Natural killer cell (primary cell): Measurements from ENCODE around the gene OTOP2. TPM values are rescaled to one million over a fixed set of nuclear protein-coding genes. Genes with fewer than 3 reads are reported as not detected.

Experiments
- ATAC-seq, 3 donors: fragments of 150-1000 bp in 2 of 3; fragments of 200-7000 bp in 1 of 3; cut with Tn5 transposase; 1 replicate in 1 of 3; 2 replicates in 2 of 3; pipeline ENCODE4 v1.10.0; 2021; ENCODE audit warnings: mild to moderate bottlenecking in 2 of 3, moderate library complexity in 2 of 3
- DNase-seq, 2 donors: peaks; one replicate each; pipeline versions ENCODE4 v3.0.0 to v3.0.0-alpha.2; 2013 to 2021; ENCODE audit warnings: mixed read lengths in 1 of 2
- H3K27ac ChIP-seq: one replicate; pipeline ENCODE4 v1.5.1; 2013; ENCODE audit warnings: mild to moderate bottlenecking, low read length
- H3K27me3 ChIP-seq: one replicate; pipeline ENCODE4 v1.6.1; 2013; ENCODE audit warnings: low read length; ENCODE audit not compliant: control insufficient read depth, insufficient read depth
- H3K36me3 ChIP-seq: one replicate; pipeline ENCODE4 v1.6.1; 2013; ENCODE audit warnings: low read length; ENCODE audit not compliant: control insufficient read depth, insufficient read depth
- H3K4me1 ChIP-seq: one replicate; pipeline ENCODE4 v1.6.1; 2013; ENCODE audit warnings: low read length; ENCODE audit not compliant: control insufficient read depth, insufficient read depth
- H3K4me3 ChIP-seq: one replicate; pipeline ENCODE4 v1.5.1; 2013; ENCODE audit warnings: low read length
- H3K9me3 ChIP-seq: one replicate; pipeline ENCODE4 v1.6.1; 2013; ENCODE audit warnings: low read length; ENCODE audit not compliant: control insufficient read depth, insufficient read depth
- H3K27ac Mint-ChIP-seq, 2 donors: one replicate each; pipeline ENCODE4 v1.8.0; 2022; ENCODE audit warnings: mild to moderate bottlenecking in 2 of 2, mixed read lengths in 2 of 2, moderate library complexity in 1 of 2
- H3K27me3 Mint-ChIP-seq, 2 donors: one replicate each; pipeline ENCODE4 v1.8.0; 2022; ENCODE audit warnings: low read depth in 2 of 2, mixed read lengths in 2 of 2
- H3K36me3 Mint-ChIP-seq: one replicate; pipeline ENCODE4 v1.8.0; 2022; ENCODE audit warnings: mixed read lengths
- H3K4me1 Mint-ChIP-seq, 2 donors: one replicate each; pipeline ENCODE4 v1.8.0; 2022; ENCODE audit warnings: mixed read lengths in 2 of 2
- H3K4me3 Mint-ChIP-seq: one replicate; pipeline ENCODE4 v1.8.0; 2022; ENCODE audit warnings: mild to moderate bottlenecking, moderate library complexity, mixed read lengths
- H3K9me3 Mint-ChIP-seq, 2 donors: one replicate each; pipeline ENCODE4 v1.8.0; 2022; ENCODE audit warnings: mixed read lengths in 2 of 2
- WGBS: methylation state at CpG from one replicate; pipeline ENCODE4 v1.1.7; 2013; ENCODE audit warnings: missing lambda C conversion rate; ENCODE audit not compliant: insufficient coverage; 5-methylcytosine and 5-hydroxymethylcytosine counted together
- intact Hi-C: fragments of 100-400 bp; cut with micrococcal nuclease; formaldehyde crosslinking; loops from one replicate; pipeline ENCODE4 v1.14.2; 2022
- total RNA-seq, 4 donors: library from RNA; stranded (reverse); fragments of 120-200 nt in 1 of 4; gene quantifications; one replicate each; pipeline versions ENCODE4 v1.2.3 to v1.2.4, GENCODE V29; 2013 to 2022
- TF ChIP-seq, protein P1 (sequence below): fragments of 200-600 bp; IDR thresholded peaks from one replicate; pipeline ENCODE4 v1.8.0; 2022; ENCODE audit warnings: antibody characterized with exemption

OTOP2 gene
- total RNA-seq, 3 donors from 2014 or later (not counting 1 experiment from before 2014, with no cell fraction given) = not detected

DNA sequence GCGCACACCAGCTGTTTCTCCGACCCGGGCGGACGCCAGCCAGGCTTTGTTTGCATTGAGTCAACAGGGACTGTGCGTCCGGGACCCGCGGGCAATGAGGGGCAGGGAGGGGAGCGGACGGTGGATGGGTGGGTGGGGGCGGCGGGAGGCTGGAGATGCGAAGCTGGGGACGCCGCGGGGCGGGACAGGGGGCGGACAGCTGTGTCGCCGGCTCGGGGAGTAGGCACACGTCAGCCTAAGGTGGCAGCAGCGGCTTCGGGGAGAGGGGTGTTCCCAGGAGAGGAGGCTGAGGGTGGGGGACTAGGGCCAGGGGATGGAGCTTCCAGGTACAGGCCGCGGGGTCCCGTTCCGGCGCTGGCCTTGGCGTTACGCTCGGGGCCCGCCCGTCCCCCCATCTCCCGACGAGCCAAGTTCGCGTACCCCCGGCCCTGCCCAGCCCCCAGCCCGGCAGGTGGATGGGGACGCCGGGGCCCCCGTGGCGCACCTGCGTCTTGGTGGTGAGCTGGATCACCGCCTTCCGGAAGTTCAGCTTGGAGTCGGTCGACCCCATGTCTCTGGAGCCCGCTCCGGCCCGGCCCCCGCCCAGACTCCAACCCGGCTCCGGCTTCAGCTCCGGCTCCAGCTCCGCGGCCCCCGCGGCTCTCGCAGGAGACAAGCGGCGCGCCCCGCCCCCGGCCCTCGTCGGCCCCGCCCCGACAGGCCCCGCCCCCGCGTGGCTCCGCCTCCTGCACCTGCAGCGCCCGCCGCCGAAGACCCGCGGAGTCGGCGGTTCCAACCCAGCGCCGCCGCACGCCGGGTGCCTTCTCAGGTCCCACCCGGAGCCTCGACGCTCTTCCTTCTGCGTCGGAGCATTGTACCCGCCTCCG lies 48.3 kb downstream of the OTOP2 start, which contains the start of gene HID1:
Gene HID1, minus strand, starts transcription at position 653 of the 866 bp plus-strand sequence. Its CDS starts 103 bp downstream, at position 550.
- peaks cover 6% of the 10 kb centered on the region in 2 donors for H3K4me1 Mint-ChIP-seq
- H3K9me3 Mint-ChIP-seq = no peaks in the 10 kb centered on the region
- H3K4me3 Mint-ChIP-seq = peak within 1 kb of the TSS; percentile 83
- H3K27me3 Mint-ChIP-seq = peaks cover 6 to 25% of the 10 kb centered on the region in 2 donors
- TF ChIP-seq, protein P1, sequence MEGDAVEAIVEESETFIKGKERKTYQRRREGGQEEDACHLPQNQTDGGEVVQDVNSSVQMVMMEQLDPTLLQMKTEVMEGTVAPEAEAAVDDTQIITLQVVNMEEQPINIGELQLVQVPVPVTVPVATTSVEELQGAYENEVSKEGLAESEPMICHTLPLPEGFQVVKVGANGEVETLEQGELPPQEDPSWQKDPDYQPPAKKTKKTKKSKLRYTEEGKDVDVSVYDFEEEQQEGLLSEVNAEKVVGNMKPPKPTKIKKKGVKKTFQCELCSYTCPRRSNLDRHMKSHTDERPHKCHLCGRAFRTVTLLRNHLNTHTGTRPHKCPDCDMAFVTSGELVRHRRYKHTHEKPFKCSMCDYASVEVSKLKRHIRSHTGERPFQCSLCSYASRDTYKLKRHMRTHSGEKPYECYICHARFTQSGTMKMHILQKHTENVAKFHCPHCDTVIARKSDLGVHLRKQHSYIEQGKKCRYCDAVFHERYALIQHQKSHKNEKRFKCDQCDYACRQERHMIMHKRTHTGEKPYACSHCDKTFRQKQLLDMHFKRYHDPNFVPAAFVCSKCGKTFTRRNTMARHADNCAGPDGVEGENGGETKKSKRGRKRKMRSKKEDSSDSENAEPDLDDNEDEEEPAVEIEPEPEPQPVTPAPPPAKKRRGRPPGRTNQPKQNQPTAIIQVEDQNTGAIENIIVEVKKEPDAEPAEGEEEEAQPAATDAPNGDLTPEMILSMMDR = no peak
- intact Hi-C loops = no loop called here
- peak; percentile 73 to 92 (median 89) for ATAC-seq
- Histone ChIP-seq H3K9me3 (no peaks in the 10 kb centered on the region), H3K27me3 (peaks cover 23% of the 10 kb centered on the region), H3K4me3 (peak within 1 kb of the TSS; percentile 42), H3K27ac (no peak within 1 kb of the TSS), H3K4me1 (peaks cover 17% of the 10 kb centered on the region), H3K36me3 (no peaks in the 10 kb centered on the region)
- H3K27ac Mint-ChIP-seq = peak within 1 kb of the TSS in 1 of 2 donors; percentile 6
- H3K36me3 Mint-ChIP-seq = no peaks in the 10 kb centered on the region
- DNase-seq = peak; percentile 55 to 87
- 3% methylated on average over 95 of the region's 95 CpGs for WGBS

- Histone ChIP-seq H3K4me3 (peak overlapping the region; percentile 42), H3K27me3 (peaks cover 23% of the 10 kb centered on the region), H3K27ac (no peak overlapping the region), H3K36me3 (no peaks in the 10 kb centered on the region), H3K4me1 (peaks cover 17% of the 10 kb centered on the region), H3K9me3 (no peaks in the 10 kb centered on the region)
- TF ChIP-seq, protein P1 = no peak
- 12% methylated on average over 17 of the region's 17 CpGs for WGBS
- peaks cover 6% of the 10 kb centered on the region in 2 donors for H3K4me1 Mint-ChIP-seq
- H3K27ac Mint-ChIP-seq = peak overlapping the region in 1 of 2 donors; percentile 6
- H3K4me3 Mint-ChIP-seq = peak overlapping the region; percentile 83
- peaks cover 6 to 28% of the 10 kb centered on the region in 2 donors for H3K27me3 Mint-ChIP-seq
- intact Hi-C loops = no loop called here
- no peaks in the 10 kb centered on the region for H3K9me3 Mint-ChIP-seq
- H3K36me3 Mint-ChIP-seq = no peaks in the 10 kb centered on the region
- no peak for ATAC-seq
- no peak for DNase-seq
Observed at GRCh38 chr17:74972973-74973328, 48.9 kb downstream of the OTOP2 start.

DNA sequence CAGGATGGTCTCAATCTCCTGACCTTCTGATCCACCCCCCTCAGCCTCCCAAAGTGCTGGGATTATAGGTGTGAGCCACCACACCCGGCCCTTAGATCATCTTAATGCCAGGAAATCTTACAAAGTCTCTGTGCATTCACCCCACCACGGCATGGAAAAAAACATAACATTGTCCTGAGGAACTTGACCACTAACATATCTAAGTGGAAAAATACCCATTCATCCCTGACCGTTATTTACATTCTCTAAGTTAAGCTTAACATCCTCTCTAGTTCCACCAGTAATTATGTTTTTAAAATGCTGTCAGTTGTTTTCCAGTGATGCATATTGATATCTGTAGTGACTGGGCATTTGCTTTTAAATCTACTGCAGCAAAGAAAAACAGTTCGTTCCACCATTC lies 51.9 kb downstream of the OTOP2 start:
- no peak overlapping the region for H3K4me3 ChIP-seq
- no peak overlapping the region for H3K27ac Mint-ChIP-seq
- TF ChIP-seq, protein P1 = no peak
- H3K4me3 Mint-ChIP-seq = peak overlapping the region; percentile 28
- H3K36me3 ChIP-seq = no peaks in the 10 kb centered on the region
- H3K4me1 Mint-ChIP-seq = peaks cover 6 to 7% of the 10 kb centered on the region in 2 donors
- H3K27me3 ChIP-seq = peaks cover 21% of the 10 kb centered on the region
- intact Hi-C loops = no loop called here
- peaks cover 19% of the 10 kb centered on the region for H3K4me1 ChIP-seq
- no peaks in the 10 kb centered on the region for H3K9me3 ChIP-seq
- no peak overlapping the region for H3K27ac ChIP-seq
- H3K9me3 Mint-ChIP-seq = no peaks in the 10 kb centered on the region
- H3K36me3 Mint-ChIP-seq = no peaks in the 10 kb centered on the region
- ATAC-seq (no peak), DNase-seq (no peak)
- 68% methylated on average over 3 of the region's 4 CpGs for WGBS
- peaks cover 6 to 36% of the 10 kb centered on the region in 2 donors for H3K27me3 Mint-ChIP-seq
